Trophoblast cell (in vitro differentiated cells and primary cell): ENCODE measurements around the gene PPFIA2.

Experiments
- DNase-seq, 2 donors: peaks; one replicate each; pipeline ENCODE4 v3.0.0-alpha.2; 2016
- H2AFZ ChIP-seq: 2 replicates; pipeline ENCODE4 v1.6.1; 2013; ENCODE audit warnings: low read length, moderate library complexity, mild to moderate bottlenecking; ENCODE audit not compliant: insufficient read depth, poor library complexity
- H2AK5ac ChIP-seq: 2 replicates; pipeline ENCODE4 v1.6.1; 2013; ENCODE audit warnings: mild to moderate bottlenecking, low read length
- H2BK120ac ChIP-seq: 2 replicates; pipeline ENCODE4 v1.6.1; 2013; ENCODE audit warnings: low read length, mild to moderate bottlenecking, moderate library complexity; ENCODE audit not compliant: insufficient read depth, poor library complexity
- H2BK12ac ChIP-seq: 2 replicates; pipeline ENCODE4 v1.6.1; 2013; ENCODE audit warnings: mild to moderate bottlenecking, low read length, moderate library complexity
- H2BK5ac ChIP-seq: 2 replicates; pipeline ENCODE4 v1.6.1; 2013; ENCODE audit warnings: low read length, low read depth, moderate library complexity, mild to moderate bottlenecking; ENCODE audit not compliant: poor library complexity
- H3K14ac ChIP-seq: 2 replicates; pipeline ENCODE4 v1.6.1; 2013; ENCODE audit warnings: mild to moderate bottlenecking, low read length
- H3K18ac ChIP-seq: 2 replicates; pipeline ENCODE4 v1.6.1; 2013; ENCODE audit warnings: mild to moderate bottlenecking, low read length
- H3K23ac ChIP-seq: 2 replicates; pipeline ENCODE4 v1.6.1; 2013; ENCODE audit warnings: low read length
- H3K27ac ChIP-seq: 2 replicates; pipeline ENCODE4 v1.5.1; 2013; ENCODE audit warnings: low read depth, mild to moderate bottlenecking, inconsistent platforms, low read length, moderate library complexity
- H3K27me3 ChIP-seq: 2 replicates; pipeline ENCODE4 v1.6.1; 2013; ENCODE audit warnings: inconsistent platforms, mild to moderate bottlenecking, low read length, moderate library complexity; ENCODE audit not compliant: insufficient read depth
- H3K36me3 ChIP-seq, 2 experiments: 1 replicate in 1 of 2; 2 replicates in 1 of 2; pipeline ENCODE4 v1.6.1; 2013; ENCODE audit warnings: low read length in 2 of 2, mild to moderate bottlenecking in 2 of 2, moderate library complexity in 1 of 2; ENCODE audit not compliant: insufficient read depth in 2 of 2, control insufficient read depth in 1 of 2
- H3K4ac ChIP-seq: 2 replicates; pipeline ENCODE4 v1.6.1; 2013; ENCODE audit warnings: low read depth, mild to moderate bottlenecking, low read length, moderate library complexity
- H3K4me1 ChIP-seq, 2 experiments: 1 replicate in 1 of 2; 2 replicates in 1 of 2; pipeline ENCODE4 v1.6.1; 2013; ENCODE audit warnings: low read length in 2 of 2, mild to moderate bottlenecking in 2 of 2, moderate library complexity in 1 of 2; ENCODE audit not compliant: insufficient read depth in 2 of 2, control insufficient read depth in 1 of 2
- H3K4me2 ChIP-seq: 2 replicates; pipeline ENCODE4 v1.6.1; 2013; ENCODE audit warnings: inconsistent platforms, mild to moderate bottlenecking, low read length, moderate library complexity
- H3K4me3 ChIP-seq: 2 replicates; pipeline ENCODE4 v1.5.1; 2013; ENCODE audit warnings: mild to moderate bottlenecking, low read depth, low read length, inconsistent platforms
- H3K79me1 ChIP-seq: one replicate; pipeline ENCODE4 v1.6.1; 2013; ENCODE audit warnings: low read length
- H3K79me2 ChIP-seq: 2 replicates; pipeline ENCODE4 v1.6.1; 2013; ENCODE audit warnings: low read length, mild to moderate bottlenecking; ENCODE audit not compliant: control insufficient read depth, insufficient read depth, poor library complexity
- H3K9ac ChIP-seq: 2 replicates; pipeline ENCODE4 v1.6.1; 2013; ENCODE audit warnings: mild to moderate bottlenecking, low read length
- H3K9me3 ChIP-seq: 2 replicates; pipeline ENCODE4 v1.6.1; 2013; ENCODE audit warnings: low read depth, mild to moderate bottlenecking, control low read depth, inconsistent platforms, low read length; ENCODE audit not compliant: insufficient read depth
- H4K12ac ChIP-seq: 2 replicates; pipeline ENCODE4 v1.6.1; 2013; ENCODE audit warnings: low read depth, mild to moderate bottlenecking, low read length, moderate library complexity
- H4K8ac ChIP-seq: 2 replicates; pipeline ENCODE4 v1.6.1; 2013; ENCODE audit warnings: low read depth, mild to moderate bottlenecking, low read length, moderate library complexity
- H4K91ac ChIP-seq: one replicate; pipeline ENCODE4 v1.6.1; 2013; ENCODE audit warnings: low read depth, mild to moderate bottlenecking, low read length, moderate library complexity
- WGBS: extraction: QIAGEN DNeasy Blood & Tissue Kit; methylation state at CpG from one replicate; pipeline ENCODE4 v1.1.7; 2013; ENCODE audit warnings: missing lambda C conversion rate; ENCODE audit not compliant: insufficient read length, insufficient coverage; ENCODE audit errors: extremely low coverage; 5-methylcytosine and 5-hydroxymethylcytosine counted together

PPFIA2 gene

GRCh38 chr12:81626406-81626805, 132.7 kb downstream of the PPFIA2 start:
- WGBS: 100% methylated on average over 1 of the region's 1 CpG
- H3K14ac ChIP-seq: no peak overlapping the region

GRCh38 chr12:81617915-81618314, 141.2 kb downstream of the PPFIA2 start:
- Histone ChIP-seq H3K9me3 (no peaks in the 10 kb centered on the region), H2BK12ac (no peak overlapping the region), H3K18ac (no peak overlapping the region), H3K27ac (no peak overlapping the region), H3K27me3 (no peaks in the 10 kb centered on the region), H3K36me3 (no peaks in the 10 kb centered on the region), H3K4me1 (no peaks in the 10 kb centered on the region), H3K4me2 (no peak overlapping the region), H2AK5ac (no peak overlapping the region), H3K4me3 (no peak overlapping the region), H3K79me2 (no peaks in the 10 kb centered on the region), H3K23ac (no peak overlapping the region), H3K9ac (no peak overlapping the region), H4K8ac (no peak overlapping the region), H2BK5ac (no peak overlapping the region), H2BK120ac (no peak overlapping the region), H2AFZ (no peak overlapping the region), H3K14ac (no peak overlapping the region), H3K79me1 (no peaks in the 10 kb centered on the region), H4K91ac (no peak overlapping the region), H3K4ac (no peak overlapping the region), H4K12ac (no peak overlapping the region)
- no CpG with 5 or more reads among the region's 2 CpGs for WGBS
- no peak for DNase-seq

More at GRCh38 chr12:81626406-81626805, 132.7 kb downstream of the PPFIA2 start:
- H3K4me2 ChIP-seq: no peak overlapping the region
- no peaks in the 10 kb centered on the region for H3K4me1 ChIP-seq
- H3K18ac ChIP-seq: no peak overlapping the region
- no peaks in the 10 kb centered on the region for H3K36me3 ChIP-seq
- H2AK5ac ChIP-seq: no peak overlapping the region
- no peak overlapping the region for H4K8ac ChIP-seq
- H3K27me3 ChIP-seq: no peaks in the 10 kb centered on the region
- no peak overlapping the region for H3K4me3 ChIP-seq
- H3K23ac ChIP-seq: no peak overlapping the region
- no peak for DNase-seq
- no peaks in the 10 kb centered on the region for H3K9me3 ChIP-seq
- no peak overlapping the region for H3K27ac ChIP-seq
- H2BK12ac ChIP-seq: no peak overlapping the region
- H4K12ac ChIP-seq: no peak overlapping the region
- H2AFZ ChIP-seq: no peak overlapping the region
- H3K79me1 ChIP-seq: no peaks in the 10 kb centered on the region
- H3K4ac ChIP-seq: no peak overlapping the region
- no peak overlapping the region for H4K91ac ChIP-seq
- H2BK5ac ChIP-seq: no peak overlapping the region
- H3K9ac ChIP-seq: no peak overlapping the region
- no peak overlapping the region for H2BK120ac ChIP-seq
- no peaks in the 10 kb centered on the region for H3K79me2 ChIP-seq

DNA sequence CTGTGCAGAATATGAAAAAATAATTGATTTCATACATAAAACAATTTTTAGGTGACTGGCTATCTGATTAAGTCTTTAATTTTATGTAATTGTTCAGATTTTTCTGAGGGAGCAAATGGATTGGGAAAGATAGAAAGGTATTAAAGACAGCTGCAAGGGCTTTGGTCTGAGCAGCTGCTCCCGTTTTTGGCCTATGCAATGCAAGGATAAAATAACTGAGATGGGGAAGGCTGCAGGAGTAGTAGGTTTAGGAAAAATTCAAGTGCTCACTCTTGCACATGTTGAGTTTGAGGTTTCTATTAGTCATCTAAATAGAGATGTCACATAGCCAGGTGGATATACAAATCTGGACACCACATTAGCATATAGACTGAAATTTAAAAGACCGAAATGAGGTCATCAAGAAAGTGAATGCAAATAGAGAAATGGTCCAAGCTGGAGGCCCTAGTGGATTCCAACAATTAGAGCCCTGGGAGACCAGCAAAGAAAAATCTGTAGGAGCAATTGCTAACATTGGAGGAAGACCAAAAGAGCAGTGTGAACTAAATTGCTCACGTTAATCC, 144.0 kb downstream of the PPFIA2 start:
- H3K79me1 ChIP-seq: no peaks in the 10 kb centered on the region
- H2AFZ ChIP-seq: no peak overlapping the region
- H2BK5ac ChIP-seq: no peak overlapping the region
- H3K23ac ChIP-seq: no peak overlapping the region
- no peak overlapping the region for H4K8ac ChIP-seq
- H3K27ac ChIP-seq: no peak overlapping the region
- no peak overlapping the region for H3K9ac ChIP-seq
- DNase-seq: no peak
- no peaks in the 10 kb centered on the region for H3K4me1 ChIP-seq
- H3K9me3 ChIP-seq: no peaks in the 10 kb centered on the region
- H3K36me3 ChIP-seq: no peaks in the 10 kb centered on the region
- no peak overlapping the region for H3K4ac ChIP-seq
- H3K4me3 ChIP-seq: no peak overlapping the region
- H3K18ac ChIP-seq: no peak overlapping the region
- H3K27me3 ChIP-seq: no peaks in the 10 kb centered on the region
- no peak overlapping the region for H4K12ac ChIP-seq
- no peak overlapping the region for H2BK12ac ChIP-seq
- H4K91ac ChIP-seq: no peak overlapping the region
- no peaks in the 10 kb centered on the region for H3K79me2 ChIP-seq
- no peak overlapping the region for H3K14ac ChIP-seq
- no peak overlapping the region for H2BK120ac ChIP-seq
- H3K4me2 ChIP-seq: no peak overlapping the region
- H2AK5ac ChIP-seq: no peak overlapping the region
- no CpG with 5 or more reads among the region's 3 CpGs for WGBS

GRCh38 chr12:81610955-81611889, 147.9 kb downstream of the PPFIA2 start:
- Histone ChIP-seq H3K14ac (no peak overlapping the region), H2AFZ (peak overlapping the region; percentile 28), H3K23ac (no peak overlapping the region), H3K36me3 (no peaks in the 10 kb centered on the region), H3K4me1 (no peaks in the 10 kb centered on the region), H3K27me3 (no peaks in the 10 kb centered on the region), H2AK5ac (no peak overlapping the region), H3K18ac (no peak overlapping the region), H2BK5ac (no peak overlapping the region), H2BK120ac (no peak overlapping the region), H3K79me1 (no peaks in the 10 kb centered on the region), H3K9ac (no peak overlapping the region), H3K27ac (no peak overlapping the region), H4K91ac (no peak overlapping the region), H3K4me2 (no peak overlapping the region), H3K79me2 (no peaks in the 10 kb centered on the region), H2BK12ac (no peak overlapping the region), H3K4ac (no peak overlapping the region), H4K8ac (no peak overlapping the region), H3K9me3 (no peaks in the 10 kb centered on the region), H4K12ac (no peak overlapping the region), H3K4me3 (no peak overlapping the region)
- DNase-seq: no peak
- no CpG with 5 or more reads among the region's 18 CpGs for WGBS
